Suprapubic skin (tissue), 4 donors: ENCODE measurements around the gene SHLD1.

Experiments used
- CTCF ChIP-seq, 2 donors: fragments of 200-600 bp in 1 of 2; fragments of 450-650 bp in 1 of 2; sonication (generic) in 1 of 2; IDR thresholded peaks; one replicate each; pipeline ENCODE4 v1.5.1; 2016 to 2019; ENCODE audit warnings: antibody characterized with exemption in 2 of 2, mild to moderate bottlenecking in 1 of 2, moderate library complexity in 1 of 2
- POLR2A ChIP-seq, 2 donors: fragments of 450-650 bp; IDR thresholded peaks; one replicate each; pipeline ENCODE4 v1.6.1; 2017; ENCODE audit warnings: antibody characterized with exemption in 2 of 2, mild to moderate bottlenecking in 2 of 2, moderate library complexity in 2 of 2
- POLR2AphosphoS5 ChIP-seq, 3 donors: sonication (generic); formaldehyde crosslinking; IDR thresholded peaks; one replicate each; pipeline ENCODE4 v1.6.1; 2017; ENCODE audit warnings: antibody characterized with exemption in 3 of 3

- TF ChIP-seq CTCF (IDR thresholded peaks at IDR 0.05) (no peak), POLR2A (IDR thresholded peaks at IDR 0.05) (no peak), POLR2AphosphoS5 (IDR thresholded peaks at IDR 0.05) (no peak)
These were observed 86.4 kb downstream of the SHLD1 start for GRCh38 chr20:5836569-5836968.
